Activated B cell treated with CpG ODN at 0.5 μM for 24 hours (primary cell): ENCODE data around the gene PKP4. TPM values are rescaled to one million over a fixed set of nuclear protein-coding genes. Genes with fewer than 3 reads are reported as not detected.

ENCODE experiments used
- ATAC-seq: fragments of 200-7000 bp; cut with Tn5 transposase; one replicate; pipeline ENCODE4 v1.10.0; 2021; ENCODE audit warnings: low read depth, mild to moderate bottlenecking, moderate library complexity
- CTCF ChIA-PET: fragments of 350-600 bp; sonication (Branson Sonifier 250); formaldehyde crosslinking; loops from one replicate; lab custom pipeline; 2021; ENCODE audit warnings: antibody characterized with exemption; lab: Charles Lee
- POLR2A ChIA-PET: fragments of 350-600 bp; sonication (Branson Sonifier 250); formaldehyde crosslinking; loops from one replicate; lab custom pipeline; 2021; ENCODE audit warnings: antibody characterized with exemption; lab: Charles Lee
- DNase-seq: peaks from one replicate; pipeline ENCODE4 v3.0.0; 2022
- H3K27ac Mint-ChIP-seq: one replicate; pipeline ENCODE4 v1.8.0; 2020; ENCODE audit warnings: mixed read lengths
- H3K27me3 Mint-ChIP-seq: one replicate; pipeline ENCODE4 v1.8.0; 2021; ENCODE audit warnings: mixed read lengths
- H3K36me3 Mint-ChIP-seq: one replicate; pipeline ENCODE4 v1.8.0; 2021; ENCODE audit warnings: low read depth, mixed read lengths
- H3K4me1 Mint-ChIP-seq: one replicate; pipeline ENCODE4 v1.8.0; 2021; ENCODE audit warnings: mixed read lengths
- H3K4me3 Mint-ChIP-seq: one replicate; pipeline ENCODE4 v1.8.0; 2020; ENCODE audit warnings: mild to moderate bottlenecking, mixed read lengths
- H3K9me3 Mint-ChIP-seq: one replicate; pipeline ENCODE4 v1.8.0; 2020; ENCODE audit warnings: mixed read lengths
- CTCF ChIP-seq: fragments of 200-600 bp; IDR thresholded peaks from one replicate; pipeline ENCODE4 v1.8.0; 2022; ENCODE audit warnings: antibody characterized with exemption, mild to moderate bottlenecking
- intact Hi-C: fragments of 100-400 bp; cut with micrococcal nuclease; formaldehyde crosslinking; loops from one replicate; pipeline ENCODE4 v1.15.1; 2024
- total RNA-seq: library from RNA; stranded (reverse); gene quantifications from 2 replicates; pipeline ENCODE4 v1.2.3, GENCODE V29; 2022

PKP4 gene
- total RNA-seq, 1 donor from 2014 or later: 6.5 TPM

GRCh38 chr2:158716921-158717320 lies 260.2 kb downstream of the PKP4 start:
- TF ChIP-seq CTCF: no peak
- ChIA-PET POLR2A (no interaction called here), CTCF (no interaction called here)
- Mint-ChIP-seq H3K9me3 (peaks cover 10% of the 10 kb centered on the region), H3K4me3 (no peak overlapping the region), H3K4me1 (no peaks in the 10 kb centered on the region), H3K36me3 (no peaks in the 10 kb centered on the region), H3K27me3 (no peaks in the 10 kb centered on the region), H3K27ac (no peak overlapping the region)
- intact Hi-C loops: no loop called here
- ATAC-seq (no peak), DNase-seq (no peak)

- Mint-ChIP-seq H3K4me3 (no peak overlapping the region), H3K9me3 (peaks cover 10% of the 10 kb centered on the region), H3K27ac (no peak overlapping the region), H3K36me3 (no peaks in the 10 kb centered on the region), H3K27me3 (no peaks in the 10 kb centered on the region), H3K4me1 (no peaks in the 10 kb centered on the region)
- no peak for DNase-seq
- intact Hi-C loops: no loop called here
- TF ChIP-seq CTCF: no peak
- no peak for ATAC-seq
- CTCF ChIA-PET: no interaction called here
- POLR2A ChIA-PET: no interaction called here
Measured at GRCh38 chr2:158717366-158718195, 260.8 kb downstream of the PKP4 start.

GRCh38 chr2:158718196-158718585 lies 261.4 kb downstream of the PKP4 start:
- H3K4me1 Mint-ChIP-seq: no peaks in the 10 kb centered on the region
- POLR2A ChIA-PET: no interaction called here
- no peak for TF ChIP-seq CTCF
- H3K9me3 Mint-ChIP-seq: peaks cover 7% of the 10 kb centered on the region
- H3K27me3 Mint-ChIP-seq: no peaks in the 10 kb centered on the region
- ATAC-seq: no peak
- intact Hi-C loops: no loop called here
- CTCF ChIA-PET: no interaction called here
- no peaks in the 10 kb centered on the region for H3K36me3 Mint-ChIP-seq
- no peak overlapping the region for H3K4me3 Mint-ChIP-seq
- no peak for DNase-seq
- no peak overlapping the region for H3K27ac Mint-ChIP-seq

- no peak for TF ChIP-seq CTCF
- Mint-ChIP-seq H3K4me1 (no peaks in the 10 kb centered on the region), H3K9me3 (peaks cover 1% of the 10 kb centered on the region), H3K27ac (no peak overlapping the region), H3K36me3 (no peaks in the 10 kb centered on the region), H3K4me3 (no peak overlapping the region), H3K27me3 (no peaks in the 10 kb centered on the region)
- ATAC-seq (no peak), DNase-seq (no peak)
- intact Hi-C loops: no loop called here
- CTCF ChIA-PET: no interaction called here
- POLR2A ChIA-PET: no interaction called here
Measured at GRCh38 chr2:158718851-158719250, 262.1 kb downstream of the PKP4 start.

- no peaks in the 10 kb centered on the region for H3K9me3 Mint-ChIP-seq
- DNase-seq: no peak
- no peaks in the 10 kb centered on the region for H3K27me3 Mint-ChIP-seq
- H3K27ac Mint-ChIP-seq: no peak overlapping the region
- no peaks in the 10 kb centered on the region for H3K4me1 Mint-ChIP-seq
- ATAC-seq: no peak
- ChIA-PET CTCF (no interaction called here), POLR2A (no interaction called here)
- intact Hi-C loops: no loop called here
- no peak overlapping the region for H3K4me3 Mint-ChIP-seq
- no peaks in the 10 kb centered on the region for H3K36me3 Mint-ChIP-seq
- no peak for TF ChIP-seq CTCF
Measured at GRCh38 chr2:158719403-158719802, 262.7 kb downstream of the PKP4 start.
